Cardiac muscle cell (in vitro differentiated cells and primary cell): Measurements from ENCODE around the gene NECAB2. TPM values are rescaled to one million over a fixed set of nuclear protein-coding genes. Genes with fewer than 3 reads are reported as not detected.

ENCODE experiments used
- DNase-seq, 2 donors: peaks; one replicate each; pipeline versions ENCODE4 v3.0.0 to v3.0.0-alpha.2; 2010 to 2017; ENCODE audit warnings: low read depth in 1 of 2, low spot score in 1 of 2
- H3K27ac ChIP-seq: fragments of 200-600 bp; sonication (generic); 2 replicates; pipeline ENCODE4 v1.5.1; 2016
- H3K27me3 ChIP-seq: fragments of 200-600 bp; sonication (generic); 2 replicates; pipeline ENCODE4 v1.6.0; 2016; ENCODE audit warnings: control low read depth
- H3K36me3 ChIP-seq: fragments of 200-600 bp; sonication (generic); 2 replicates; pipeline ENCODE4 v1.5.1; 2016; ENCODE audit warnings: control low read depth
- H3K4me1 ChIP-seq: fragments of 200-600 bp; sonication (generic); 2 replicates; pipeline ENCODE4 v1.8.1; 2017; ENCODE audit warnings: low read depth, mild to moderate bottlenecking, mixed run types
- H3K4me3 ChIP-seq: fragments of 200-600 bp; sonication (generic); 2 replicates; pipeline ENCODE4 v1.5.1; 2016; ENCODE audit warnings: mild to moderate bottlenecking
- H3K9me3 ChIP-seq: fragments of 200-600 bp; sonication (generic); 2 replicates; pipeline ENCODE4 v1.5.1; 2017; ENCODE audit warnings: low read depth, mild to moderate bottlenecking, control low read depth
- CTCF ChIP-seq: IDR thresholded peaks from 2 replicates; pipeline ENCODE4 v1.5.1; 2012; ENCODE audit warnings: low read depth, mild to moderate bottlenecking, low read length
- polyA plus RNA-seq: library from polyadenylated mRNA; unstranded; fragments of >200 nt; fragmentation: Nextera tagmentation; extraction: Ambion mirVana; gene quantifications from 2 replicates; pipeline ENCODE4 v1.2.1, GENCODE V29; 2016
- total RNA-seq: library from RNA; depleted of rRNA; stranded (reverse); fragments of >200 nt; gene quantifications from 2 replicates; pipeline ENCODE4 v1.2.3, GENCODE V29; 2016

Gene NECAB2
- total and polyA plus RNA-seq, 2 experiments from 2014 or later: 0.63 to 2.2 TPM

DNA sequence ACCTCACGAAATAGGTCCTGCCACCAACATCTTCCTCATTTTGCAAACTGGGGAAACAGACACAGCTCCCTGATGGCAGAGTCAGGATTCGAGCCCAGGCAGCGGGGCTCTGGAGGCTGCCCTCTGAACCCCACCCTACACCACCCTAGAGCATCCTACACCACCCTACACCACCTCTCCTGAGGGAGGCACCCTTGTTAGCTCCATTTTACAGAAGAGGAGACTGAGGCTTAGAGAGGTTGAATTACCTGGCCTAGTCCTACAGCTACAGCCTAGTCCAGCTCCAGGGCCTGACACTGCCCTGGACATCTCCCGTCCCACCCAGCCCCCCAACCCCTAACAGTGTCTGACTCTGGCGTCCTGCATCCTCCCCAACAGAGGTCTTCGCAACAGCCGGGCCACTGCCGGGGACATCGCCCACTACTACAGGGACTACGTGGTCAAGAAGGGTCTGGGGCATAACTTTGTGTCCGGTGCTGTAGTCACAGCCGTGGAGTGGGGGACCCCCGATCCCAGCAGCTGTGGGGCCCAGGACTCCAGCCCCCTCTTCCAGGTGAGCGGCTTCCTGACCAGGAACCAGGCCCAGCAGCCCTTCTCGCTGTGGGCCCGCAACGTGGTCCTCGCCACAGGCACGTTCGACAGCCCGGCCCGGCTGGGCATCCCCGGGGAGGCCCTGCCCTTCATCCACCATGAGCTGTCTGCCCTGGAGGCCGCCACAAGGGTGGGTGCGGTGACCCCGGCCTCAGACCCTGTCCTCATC is 3.2 kb upstream of the NECAB2 start:
- no peaks in the 10 kb centered on the region for H3K4me1 ChIP-seq
- no peak overlapping the region for H3K27ac ChIP-seq
- H3K36me3 ChIP-seq: no peaks in the 10 kb centered on the region
- H3K27me3 ChIP-seq: peaks cover 12% of the 10 kb centered on the region
- DNase-seq: no peak
- H3K4me3 ChIP-seq: no peak overlapping the region
- no peak for TF ChIP-seq CTCF
- no peaks in the 10 kb centered on the region for H3K9me3 ChIP-seq

GRCh38 chr16:83965444-83966152 is 2.4 kb upstream of the NECAB2 start:
- no peak for TF ChIP-seq CTCF
- Histone ChIP-seq H3K4me1 (no peaks in the 10 kb centered on the region), H3K27me3 (peaks cover 12% of the 10 kb centered on the region), H3K27ac (no peak overlapping the region), H3K4me3 (no peak overlapping the region), H3K9me3 (no peaks in the 10 kb centered on the region), H3K36me3 (no peaks in the 10 kb centered on the region)
- no peak for DNase-seq

GRCh38 chr16:83966153-83966696 is 1.8 kb upstream of the NECAB2 start:
- no peak for TF ChIP-seq CTCF
- peaks cover 12% of the 10 kb centered on the region for H3K27me3 ChIP-seq
- no peak for DNase-seq
- no peak overlapping the region for H3K27ac ChIP-seq
- H3K4me3 ChIP-seq: no peak overlapping the region
- H3K9me3 ChIP-seq: no peaks in the 10 kb centered on the region
- H3K36me3 ChIP-seq: no peaks in the 10 kb centered on the region
- H3K4me1 ChIP-seq: no peaks in the 10 kb centered on the region

GRCh38 chr16:83967091-83967490 is 953 bp upstream of the NECAB2 start:
- no peak for DNase-seq
- TF ChIP-seq CTCF: no peak
- Histone ChIP-seq H3K4me1 (no peaks in the 10 kb centered on the region), H3K36me3 (no peaks in the 10 kb centered on the region), H3K9me3 (no peaks in the 10 kb centered on the region), H3K4me3 (no peak overlapping the region), H3K27me3 (peaks cover 12% of the 10 kb centered on the region), H3K27ac (no peak overlapping the region)

GRCh38 chr16:83968306-83968851 is 335 bp downstream of the NECAB2 start:
- H3K4me3 ChIP-seq: peak overlapping the region; percentile 44
- peaks cover 12% of the 10 kb centered on the region for H3K27me3 ChIP-seq
- no peaks in the 10 kb centered on the region for H3K36me3 ChIP-seq
- no peaks in the 10 kb centered on the region for H3K4me1 ChIP-seq
- no peaks in the 10 kb centered on the region for H3K9me3 ChIP-seq
- no peak for TF ChIP-seq CTCF
- H3K27ac ChIP-seq: no peak overlapping the region
- DNase-seq: peak in 1 of 2 donors; percentile 50
